B cell (primary cell): ENCODE data around the gene ARHGDIA. TPM values are rescaled to one million over a fixed set of nuclear protein-coding genes. Genes with fewer than 3 reads are reported as not detected.
A peak's percentile ranks its signal among the peaks of the same experiment; 100 is the strongest.
"Not testable (repeated sequence)": the region's sequence is repeated elsewhere in the genome, so short reads cannot be mapped to it uniquely, and the experiment has no call there.

Experiments
- ATAC-seq: fragments of 200-7000 bp; cut with Tn5 transposase; one replicate; pipeline ENCODE4 v1.10.0; 2021; ENCODE audit warnings: low read depth, mild to moderate bottlenecking, moderate number of reproducible peaks, moderate library complexity
- CTCF ChIA-PET: fragments of 350-600 bp; sonication (Branson Sonifier 250); formaldehyde crosslinking; loops from one replicate; lab custom pipeline; 2021; ENCODE audit warnings: antibody characterized with exemption, inconsistent platforms; lab: Charles Lee
- POLR2A ChIA-PET: fragments of 350-600 bp; sonication (Branson Sonifier 250); formaldehyde crosslinking; loops from one replicate; lab custom pipeline; 2021; ENCODE audit warnings: antibody characterized with exemption; lab: Charles Lee
- DNase-seq: peaks from one replicate; pipeline ENCODE4 v3.0.0; 2013
- H2AFZ ChIP-seq: 2 replicates; pipeline ENCODE4 v1.6.1; 2012; ENCODE audit warnings: mild to moderate bottlenecking, low read depth, low read length; ENCODE audit not compliant: insufficient read depth, poor library complexity, severe bottlenecking
- H3K27ac ChIP-seq, 2 donors: 1 replicate in 1 of 2; 2 replicates in 1 of 2; pipeline ENCODE4 v1.5.1; 2012 to 2013; ENCODE audit warnings: low read length in 2 of 2, mild to moderate bottlenecking in 2 of 2, moderate library complexity in 1 of 2
- H3K27me3 ChIP-seq, 4 experiments: fragments of 200-600 bp in 1 of 4; sonication (generic) in 1 of 4; replicated peaks in 1 of 4; 1 replicate in 2 of 4; 2 replicates in 2 of 4; pipeline versions ENCODE4 v1.6.1 to v1.7.0; 2013 to 2016; ENCODE audit warnings: low read length in 3 of 4, mild to moderate bottlenecking in 2 of 4, mixed read lengths in 1 of 4, moderate library complexity in 1 of 4; ENCODE audit not compliant: insufficient read depth in 4 of 4, control insufficient read depth in 3 of 4; ENCODE audit errors: control extremely low read depth in 1 of 4
- H3K36me3 ChIP-seq, 2 experiments: replicated peaks in 1 of 2; 1 replicate in 1 of 2; 2 replicates in 1 of 2; pipeline versions ENCODE4 v1.6.1 to v1.7.1; 2013; ENCODE audit warnings: low read length in 1 of 2; ENCODE audit not compliant: insufficient read depth in 2 of 2, control insufficient read depth in 1 of 2; ENCODE audit errors: control extremely low read depth in 1 of 2, extremely low read depth in 1 of 2
- H3K4me1 ChIP-seq, 2 donors: fragments of 200-600 bp in 1 of 2; sonication (generic) in 1 of 2; 1 replicate in 1 of 2; 2 replicates in 1 of 2; pipeline versions ENCODE4 v1.5.1 to v1.6.1; 2013 to 2017; ENCODE audit warnings: low read length in 2 of 2; ENCODE audit not compliant: control insufficient read depth in 2 of 2, insufficient read depth in 2 of 2
- H3K4me2 ChIP-seq: replicated peaks from 2 replicates; pipeline ENCODE3; 2012; ENCODE audit warnings: mild to moderate bottlenecking, low read depth, low read length; ENCODE audit not compliant: poor library complexity, severe bottlenecking
- H3K4me3 ChIP-seq, 5 experiments: fragments of 200-600 bp in 1 of 5; sonication (generic) in 1 of 5; 1 replicate in 3 of 5; 2 replicates in 2 of 5; pipeline versions ENCODE4 v1.5.1 to v1.7.0; 2011 to 2016; ENCODE audit warnings: low read length in 4 of 5, mild to moderate bottlenecking in 4 of 5, low read depth in 2 of 5, control low read depth in 1 of 5, moderate library complexity in 1 of 5; ENCODE audit not compliant: insufficient read depth in 1 of 5; ENCODE audit errors: control extremely low read depth in 1 of 5, extremely low read depth in 1 of 5
- H3K79me2 ChIP-seq: fragments of 200-600 bp; sonication (generic); one replicate; pipeline ENCODE4 v1.6.0; 2016; ENCODE audit warnings: low read length; ENCODE audit not compliant: control insufficient read depth, insufficient read depth
- H3K9ac ChIP-seq: fragments of 200-600 bp; sonication (generic); 2 replicates; pipeline ENCODE4 v1.6.1; 2017; ENCODE audit warnings: mild to moderate bottlenecking, low read length, moderate library complexity
- H3K9me3 ChIP-seq, 3 donors: one replicate each; pipeline versions ENCODE4 v1.6.1 to v1.7.1; 2013; ENCODE audit warnings: low read length in 2 of 3; ENCODE audit not compliant: control insufficient read depth in 2 of 3, insufficient read depth in 1 of 3; ENCODE audit errors: control extremely low read depth in 1 of 3
- H4K20me1 ChIP-seq: 2 replicates; pipeline ENCODE4 v1.6.0; 2012; ENCODE audit warnings: mild to moderate bottlenecking, low read length; ENCODE audit not compliant: insufficient read depth, control insufficient read depth, poor library complexity, severe bottlenecking
- H3K27ac Mint-ChIP-seq: one replicate; pipeline ENCODE4 v1.8.0; 2021; ENCODE audit warnings: mixed read lengths
- H3K27me3 Mint-ChIP-seq: one replicate; pipeline ENCODE4 v1.8.0; 2021; ENCODE audit warnings: mixed read lengths
- H3K4me1 Mint-ChIP-seq: one replicate; pipeline ENCODE4 v1.8.0; 2021; ENCODE audit warnings: mixed read lengths
- H3K4me3 Mint-ChIP-seq: one replicate; pipeline ENCODE4 v1.8.0; 2021; ENCODE audit warnings: mixed read lengths
- H3K9me3 Mint-ChIP-seq: one replicate; pipeline ENCODE4 v1.8.0; 2022; ENCODE audit warnings: mixed read lengths; ENCODE audit not compliant: insufficient read depth
- CTCF ChIP-seq: fragments of 200-600 bp; IDR thresholded peaks from one replicate; pipeline ENCODE4 v1.8.0; 2022; ENCODE audit warnings: antibody characterized with exemption, mild to moderate bottlenecking
- EZH2 ChIP-seq: IDR thresholded peaks from 2 replicates; pipeline ENCODE4 v1.6.1; 2012; ENCODE audit warnings: borderline replicate concordance, low read depth, mild to moderate bottlenecking, moderate library complexity, low read length; ENCODE audit not compliant: insufficient read depth, poor library complexity, severe bottlenecking
- WGBS: methylation state at CpG from one replicate; pipeline ENCODE4 v1.1.5; 2013; ENCODE audit warnings: missing lambda C conversion rate; ENCODE audit not compliant: insufficient coverage; 5-methylcytosine and 5-hydroxymethylcytosine counted together
- intact Hi-C: fragments of 100-400 bp; cut with micrococcal nuclease; formaldehyde crosslinking; loops from one replicate; pipeline ENCODE4 v1.10.0; 2022
- polyA plus RNA-seq: library from polyadenylated mRNA; depleted of rRNA; stranded (reverse); fragments of >200 nt; gene quantifications from 2 replicates; pipeline ENCODE4 v1.2.3, GENCODE V29; 2012
- total RNA-seq, 2 donors: library from RNA; stranded (reverse); fragments of 120-200 nt in 1 of 2; gene quantifications; 1 replicate in 1 of 2; 2 replicates in 1 of 2; pipeline versions ENCODE4 v1.2.3 to v1.2.4, GENCODE V29; 2013 to 2022

The ARHGDIA gene
- total and polyA plus RNA-seq, 2 donors (not counting 1 experiment from before 2014, with no cell fraction given), result 262 to 510 TPM

- no peaks in the 10 kb centered on the region for H3K27me3 Mint-ChIP-seq
- intact Hi-C loops, result loop anchor here (1.0 to 2.0 kb wide), 4 partner anchors 7 to 104 kb away; partner anchors contain the start of genes ARHGDIA, CENPX, LRRC45 and P4HB
- no peak overlapping the region for H3K4me2 ChIP-seq
- H2AFZ ChIP-seq, result no peak overlapping the region
- peak overlapping the region in 1 of 2 donors; percentile 37 for H3K27ac ChIP-seq
- DNase-seq, result no peak
- no peaks in the 10 kb centered on the region for H3K9me3 ChIP-seq
- H3K4me3 ChIP-seq, result no peak overlapping the region
- H4K20me1 ChIP-seq, result peaks cover 48% of the 10 kb centered on the region
- peaks cover 0 to 26% of the 10 kb centered on the region in 2 experiments for H3K36me3 ChIP-seq
- H3K27me3 ChIP-seq, result no peaks in the 10 kb centered on the region
- H3K79me2 ChIP-seq, result peaks cover 70% of the 10 kb centered on the region
- peak overlapping the region; percentile 61 for H3K27ac Mint-ChIP-seq
- H3K4me1 Mint-ChIP-seq, result peaks cover 34% of the 10 kb centered on the region
- peak overlapping the region; percentile 91 for H3K4me3 Mint-ChIP-seq
- H3K9ac ChIP-seq, result no peak overlapping the region
- peaks cover 18 to 29% of the 10 kb centered on the region in 2 donors for H3K4me1 ChIP-seq
- WGBS, result 72% methylated on average over 12 of the region's 15 CpGs
- CTCF ChIA-PET, result no interaction called here
- TF ChIP-seq CTCF (no peak), EZH2 (no peak)
- no peak for ATAC-seq
- POLR2A ChIA-PET, result no interaction called here
- no peaks in the 10 kb centered on the region for H3K9me3 Mint-ChIP-seq
Measured at GRCh38 chr17:81918832-81919545, 47.9 kb upstream of the ARHGDIA start.

GRCh38 chr17:81918333-81918669 is 47.2 kb upstream of the ARHGDIA start:
- peak overlapping the region; percentile 37 to 44 for H3K27ac ChIP-seq
- H3K4me3 Mint-ChIP-seq, result peak overlapping the region; percentile 91
- H3K4me1 Mint-ChIP-seq, result peaks cover 32% of the 10 kb centered on the region
- 45% methylated on average over 9 of the region's 9 CpGs for WGBS
- H3K27ac Mint-ChIP-seq, result peak overlapping the region; percentile 90
- ATAC-seq, result peak; percentile 6
- peak overlapping the region; percentile 88 for H3K4me2 ChIP-seq
- H3K27me3 ChIP-seq, DNase-seq, CTCF ChIA-PET, H3K9me3 Mint-ChIP-seq, H3K27me3 Mint-ChIP-seq, H3K9me3 ChIP-seq: not testable (repeated sequence)
- intact Hi-C loops, result loop anchor here (1.0 to 2.0 kb wide), 4 partner anchors 8 to 104 kb away; partner anchors contain the start of genes ARHGDIA, CENPX, LRRC45 and P4HB
- peaks cover 13 to 22% of the 10 kb centered on the region in 2 donors for H3K4me1 ChIP-seq
- H3K79me2 ChIP-seq, result peaks cover 63% of the 10 kb centered on the region
- POLR2A ChIA-PET, result interaction anchor here (1.2 kb wide), 1 partner anchor 9 kb away, joined by 6 read pairs; the partner anchor contains the start of gene MAFG
- peak overlapping the region in 2 of 5 experiments; percentile 15 to 69 for H3K4me3 ChIP-seq
- peak overlapping the region; percentile 78 for H3K9ac ChIP-seq
- peaks cover 0 to 33% of the 10 kb centered on the region in 2 experiments for H3K36me3 ChIP-seq
- peak overlapping the region; percentile 11 for H2AFZ ChIP-seq
- H4K20me1 ChIP-seq, result peaks cover 46% of the 10 kb centered on the region
